ENCODE data around the gene SUPT6H. TPM values are rescaled to one million over a fixed set of nuclear protein-coding genes. Genes with fewer than 3 reads are reported as not detected.

Gene SUPT6H
- total and polyA plus RNA-seq, 9 of the 15 experiments (the other 6 are each of a cell fraction or from before 2014, with no cell fraction given), result 1.7 to 77.7 (median 49.2) TPM

- peaks cover 56% of the 10 kb centered on the region for H3K36me3 ChIP-seq (ENCODE audit: control insufficient read depth, insufficient read depth, low read length)
- ATAC-seq, result no peak
- WGBS (ENCODE audit: insufficient coverage, low coverage, missing lambda C conversion rate), result 8% methylated on average over 7 of the region's 7 CpGs
- no peaks in the 10 kb centered on the region for H3K9me3 ChIP-seq (replicated peaks; ENCODE audit: control insufficient read depth, insufficient read depth, low read depth, low read length)
- in situ Hi-C loops (cut with MboI) (no loop called here), intact Hi-C loops (cut with micrococcal nuclease) (loop anchor here (10.0 kb wide), 1 partner anchor 392 kb away; no protein-coding TSS in a partner anchor)
- peak overlapping the region; percentile 95 for H3K27ac ChIP-seq (ENCODE audit: extremely low read depth, low read depth, low read length)
- TSS peak; percentile 8 for BruUV-seq (replicated peaks)
- H3K4me3 ChIP-seq, result peak overlapping the region; percentile 75
- H2AFZ ChIP-seq (ENCODE audit: low read depth, low read length), result no peak overlapping the region
- no peak for FAIRE-seq
- CTCF ChIA-PET (ENCODE audit: low intra/inter-chr PET ratio), result interaction anchor here (2.1 kb wide), 1 partner anchor 27 kb away, joined by 10 read pairs; no protein-coding TSS in a partner anchor
- peak overlapping the region; percentile 96 for H3K4me2 ChIP-seq (ENCODE audit: insufficient read depth, low read length)
- H3K27me3 ChIP-seq (ENCODE audit: control insufficient read depth in 2 of 2, insufficient read depth in 2 of 2, low read length in 2 of 2), result no peaks in the 10 kb centered on the region
- peaks cover 50 to 57% of the 10 kb centered on the region in 2 experiments for H3K4me1 ChIP-seq (replicated peaks in 1 of 2; ENCODE audit: control insufficient read depth in 2 of 2, insufficient read depth in 2 of 2, low read length in 2 of 2)
- POLR2A ChIA-PET, result interaction anchor here (0.6 to 11.1 kb wide), 11 partner anchors 12 to 384 kb away, joined by 3 to 367 read pairs (median 5); partner anchors contain the start of genes PROCA1, SDF2, SUPT6H and TRAF4
- H3K9ac ChIP-seq (ENCODE audit: insufficient read depth in 1 of 2, low read depth in 2 of 2, low read length in 2 of 2), result peak overlapping the region; percentile 97 to 100
- DNase-seq (ENCODE audit: extremely low read depth in 1 of 4, low spot score in 3 of 4), result no peak
- peaks cover 48% of the 10 kb centered on the region for H4K20me1 ChIP-seq (replicated peaks; ENCODE audit: control insufficient read depth, insufficient read depth, low read length)
- H3K9me1 ChIP-seq (ENCODE audit: control insufficient read depth, insufficient read depth, low read length), result no peaks in the 10 kb centered on the region
- H3K79me2 ChIP-seq (ENCODE audit: control insufficient read depth, insufficient read depth, low read length), result peaks cover 79% of the 10 kb centered on the region
- TF ChIP-seq SIN3A (IDR thresholded peaks at IDR 0.05; ENCODE audit: borderline replicate concordance in 2 of 2, control insufficient read depth in 1 of 2, low read depth in 2 of 2, low read length in 2 of 2) (no peak), ZNF830 (CRISPR knock-in tag; IDR thresholded peaks at IDR 0.05) (no peak), XRCC5 (IDR thresholded peaks at IDR 0.05; ENCODE audit: low read depth, low read length) (0 out of 2 replicates have a peak, but pooled peaks have one; percentile 25), ZNF699 (CRISPR knock-in tag; IDR thresholded peaks at IDR 0.05; ENCODE audit: insufficient replicate concordance) (no peak), HDAC2 (IDR thresholded peaks at IDR 0.05) (no peak), MXI1 (IDR thresholded peaks at IDR 0.05; ENCODE audit: low read depth, low read length) (no peak), TFE3 (CRISPR knock-in tag; IDR thresholded peaks at IDR 0.05) (peak; percentile 42; the same call in 1 of the 2 replicates), RBM25 (IDR thresholded peaks at IDR 0.05; ENCODE audit: low read depth, low read length, severe bottlenecking) (no peak), KDM5B (IDR thresholded peaks at IDR 0.05; ENCODE audit: insufficient replicate concordance, low read depth, low read length) (peak; percentile 53), MAFF (IDR thresholded peaks at IDR 0.05; ENCODE audit: low read length) (no peak), ILK (tag; IDR thresholded peaks at IDR 0.05; ENCODE audit: borderline replicate concordance, low read depth) (no peak), ZNF384 (IDR thresholded peaks at IDR 0.05; ENCODE audit: low read depth, low read length) (0 out of 2 replicates have a peak, but pooled peaks have one; percentile 5), E2F4 (CRISPR knock-in tag; IDR thresholded peaks at IDR 0.05; ENCODE audit: low read depth) (no peak), DPF2 (IDR thresholded peaks at IDR 0.05) (0 out of 2 replicates have a peak, but pooled peaks have one; percentile 1), PHF20 (IDR thresholded peaks at IDR 0.05; ENCODE audit: partially characterized antibody) (no peak), MAFK (IDR thresholded peaks at IDR 0.05; ENCODE audit: low read length) (no peak), POLR2A (conservative IDR thresholded peaks at IDR 0.05) (peak; percentile 58), KLF13 (tag; IDR thresholded peaks at IDR 0.05; ENCODE audit: borderline replicate concordance, low read depth) (no peak), SUPT5H (IDR thresholded peaks at IDR 0.05) (peak; percentile 41; the same call in 1 of the 2 replicates), NFATC3 (IDR thresholded peaks at IDR 0.05) (no peak), POLR2B (IDR thresholded peaks at IDR 0.05; ENCODE audit: low read depth, partially characterized antibody) (peak; percentile 26)
These were observed 60.6 kb downstream of the SUPT6H start for GRCh38 chr17:28722417-28723158.

Measured in K562 (cell line).